GM12801 (cell line): ENCODE results near the gene CKS1B.

Experiments used
- TF ChIP-seq, protein P1 (sequence below): IDR thresholded peaks from one replicate; pipeline ENCODE4 v1.5.1; 2011; ENCODE audit warnings: control low read depth; ENCODE audit not compliant: insufficient read length; ENCODE audit errors: extremely low read depth

CKS1B gene

DNA sequence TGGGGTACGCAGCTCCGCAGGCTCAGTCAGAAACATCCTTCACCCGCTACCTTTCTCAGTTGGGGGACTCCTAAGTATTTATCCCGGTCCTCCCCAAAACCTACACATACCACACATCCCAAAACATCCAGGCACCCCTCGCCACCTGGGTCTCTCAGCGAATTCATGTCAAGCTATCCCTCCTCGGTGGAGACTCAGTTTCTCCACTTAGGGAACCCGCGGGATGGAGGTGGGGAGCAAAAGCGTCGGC lies 26.9 kb downstream of the CKS1B start:
- TF ChIP-seq, protein P1, sequence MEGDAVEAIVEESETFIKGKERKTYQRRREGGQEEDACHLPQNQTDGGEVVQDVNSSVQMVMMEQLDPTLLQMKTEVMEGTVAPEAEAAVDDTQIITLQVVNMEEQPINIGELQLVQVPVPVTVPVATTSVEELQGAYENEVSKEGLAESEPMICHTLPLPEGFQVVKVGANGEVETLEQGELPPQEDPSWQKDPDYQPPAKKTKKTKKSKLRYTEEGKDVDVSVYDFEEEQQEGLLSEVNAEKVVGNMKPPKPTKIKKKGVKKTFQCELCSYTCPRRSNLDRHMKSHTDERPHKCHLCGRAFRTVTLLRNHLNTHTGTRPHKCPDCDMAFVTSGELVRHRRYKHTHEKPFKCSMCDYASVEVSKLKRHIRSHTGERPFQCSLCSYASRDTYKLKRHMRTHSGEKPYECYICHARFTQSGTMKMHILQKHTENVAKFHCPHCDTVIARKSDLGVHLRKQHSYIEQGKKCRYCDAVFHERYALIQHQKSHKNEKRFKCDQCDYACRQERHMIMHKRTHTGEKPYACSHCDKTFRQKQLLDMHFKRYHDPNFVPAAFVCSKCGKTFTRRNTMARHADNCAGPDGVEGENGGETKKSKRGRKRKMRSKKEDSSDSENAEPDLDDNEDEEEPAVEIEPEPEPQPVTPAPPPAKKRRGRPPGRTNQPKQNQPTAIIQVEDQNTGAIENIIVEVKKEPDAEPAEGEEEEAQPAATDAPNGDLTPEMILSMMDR, result no peak

DNA sequence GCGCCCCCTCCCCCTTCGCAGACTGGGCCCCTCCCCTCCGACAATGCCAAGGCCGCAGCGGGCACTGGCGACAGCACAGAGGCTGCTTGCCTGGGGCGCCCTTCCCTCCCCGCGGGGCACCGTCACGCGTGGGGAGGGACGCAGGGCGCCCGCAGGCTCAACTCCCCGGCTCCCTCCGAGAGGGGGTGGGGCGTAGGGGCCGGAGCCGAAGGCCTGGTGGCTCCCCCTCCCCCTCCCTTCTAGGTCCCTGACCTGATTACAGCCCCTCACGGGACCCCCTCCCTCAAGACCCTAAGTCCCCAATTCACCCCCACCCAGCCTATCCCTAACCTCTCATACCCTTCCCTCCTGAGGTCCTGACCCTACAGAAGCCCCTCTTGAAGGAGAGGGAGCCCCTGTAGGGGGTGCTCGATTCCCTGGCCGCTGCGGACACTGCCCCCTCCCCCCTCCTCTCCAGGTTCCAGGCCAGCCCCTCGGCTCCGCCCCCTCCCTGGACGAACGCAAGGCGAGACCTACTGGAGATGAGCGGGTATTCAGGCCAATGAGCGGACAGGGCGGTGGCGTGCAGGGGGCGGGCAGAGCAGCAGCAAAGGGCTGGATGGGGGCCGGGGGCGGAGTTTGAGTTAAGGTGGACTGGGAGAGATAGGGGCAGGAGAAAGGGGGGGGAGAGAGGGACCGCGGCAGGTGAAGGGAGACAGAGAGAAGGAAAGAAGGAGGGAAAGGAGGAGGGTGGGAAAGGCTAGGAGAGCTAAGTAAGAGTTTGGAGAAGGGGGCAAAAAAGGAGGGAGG lies 27.4 kb downstream of the CKS1B start:
- TF ChIP-seq, protein P1, result no peak

GRCh38 chr1:155002464-155003226 lies 28.2 kb downstream of the CKS1B start, which contains the start of gene ZBTB7B:
Gene ZBTB7B (plus strand): TSS chr1:155002802. CDS start chr1:155014661, 11,859 bp downstream.
- TF ChIP-seq, protein P1, result no peak

DNA sequence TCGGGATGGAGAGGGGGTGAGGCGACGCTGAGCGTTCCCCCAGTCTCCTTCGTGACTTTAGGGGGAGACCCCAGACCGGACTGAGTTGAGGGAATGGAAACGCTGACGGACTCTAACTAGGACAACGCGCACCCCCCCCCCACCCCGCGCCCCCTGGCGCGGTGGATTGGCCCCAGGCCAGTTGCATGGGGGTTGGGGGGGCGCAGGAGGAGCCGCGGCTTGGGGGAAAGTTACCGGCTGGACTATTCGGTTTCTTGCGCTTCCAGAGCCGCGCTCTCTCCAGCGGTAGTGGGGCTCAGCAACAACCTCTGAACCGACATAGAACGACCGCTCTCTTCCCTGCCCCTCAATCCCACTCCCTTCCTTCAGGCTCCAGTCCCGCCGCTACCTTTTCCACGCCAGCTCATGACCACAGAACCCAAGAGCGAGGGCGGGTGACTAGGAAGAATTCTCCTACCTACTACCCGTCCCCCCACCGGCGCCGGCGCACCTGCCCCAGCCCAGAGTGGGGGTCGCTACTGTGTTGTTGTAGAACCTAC lies 28.8 kb downstream of the CKS1B start:
- TF ChIP-seq, protein P1, result no peak

DNA sequence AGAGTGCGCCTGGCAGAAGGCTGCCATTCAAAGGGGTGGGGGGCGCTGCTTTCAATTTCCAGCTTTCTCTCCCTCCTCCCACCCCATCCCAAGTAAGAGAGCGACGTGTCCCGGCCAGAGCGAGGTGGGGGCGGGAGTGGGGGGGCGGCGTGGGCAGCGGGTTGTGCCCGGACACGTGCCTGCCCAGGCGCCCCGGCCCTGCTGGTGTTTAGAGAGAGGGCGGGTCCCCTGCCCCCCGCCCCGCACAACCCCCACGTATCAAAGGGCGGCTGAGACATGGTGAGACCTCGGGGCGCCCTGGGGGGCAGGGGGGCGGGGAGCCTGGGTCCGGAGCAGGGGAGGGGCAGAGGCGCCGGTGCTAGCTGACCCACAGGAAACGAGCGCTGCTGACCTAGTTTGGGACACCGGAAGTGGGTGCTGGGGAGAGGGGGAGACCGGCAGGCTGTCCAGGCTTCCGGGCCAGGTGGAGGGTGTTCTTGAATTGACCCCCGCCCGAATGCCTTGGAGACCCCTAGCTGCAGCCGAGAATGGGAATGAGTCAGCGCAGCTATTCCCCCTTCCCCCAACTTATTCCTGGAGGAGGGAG lies 29.4 kb downstream of the CKS1B start:
- TF ChIP-seq, protein P1, result no peak

DNA sequence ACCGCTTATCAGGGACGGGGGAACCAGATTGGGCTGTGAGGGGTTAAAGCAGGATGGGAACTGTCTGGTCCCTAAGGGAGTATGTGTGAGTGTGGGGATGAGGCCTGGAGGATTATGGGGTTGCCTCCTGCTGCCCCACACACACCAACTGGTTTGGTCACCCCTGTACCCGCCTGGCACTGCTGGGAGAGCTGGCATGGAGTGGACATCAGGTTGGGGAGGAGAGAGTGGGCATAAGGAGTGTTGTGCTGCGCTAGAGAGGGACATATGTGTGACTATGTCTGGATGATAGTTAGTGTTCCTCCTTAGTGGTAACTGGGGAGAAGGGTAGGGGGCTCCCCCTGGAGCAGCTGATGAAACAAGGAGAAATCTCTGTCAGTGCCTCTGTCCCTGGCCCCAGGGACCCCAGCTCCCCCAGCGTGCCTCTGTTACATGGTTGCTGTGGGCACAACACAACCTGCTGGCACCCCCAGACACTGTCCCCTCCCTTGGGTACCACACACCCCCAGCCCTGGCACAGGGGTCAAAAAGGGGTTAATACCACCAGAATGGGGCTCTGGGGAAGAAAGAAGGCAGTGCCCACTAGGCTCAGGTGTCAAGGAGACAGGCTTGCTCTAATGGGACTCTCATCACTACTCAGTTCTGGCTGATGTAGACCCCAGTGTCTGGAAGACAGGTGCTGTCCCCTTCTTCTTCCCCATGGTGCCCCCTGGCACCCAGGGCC lies 30.0 kb downstream of the CKS1B start:
- TF ChIP-seq, protein P1, result no peak
